Psoas muscle (tissue), 8 donors: Measurements from ENCODE around the gene KCNH6. TPM values are rescaled to one million over a fixed set of nuclear protein-coding genes. Genes with fewer than 3 reads are reported as not detected.

Experiments
- ATAC-seq, 4 donors: fragments of 200-7000 bp; cut with Tn5 transposase; one replicate each; pipeline ENCODE4 v1.9.1; 2020; ENCODE audit warnings: moderate library complexity in 3 of 4, mild to moderate bottlenecking in 2 of 4
- DNase-seq, 2 donors: peaks; one replicate each; pipeline ENCODE4 v3.0.0-alpha.2; 2020
- H3K27ac ChIP-seq: fragments of 200-600 bp; one replicate; pipeline ENCODE4 v1.8.0; 2022
- H3K27me3 ChIP-seq, 3 donors: fragments of 200-600 bp in 1 of 3; one replicate each; pipeline versions ENCODE4 v1.6.1 to v1.8.0; 2013 to 2022; ENCODE audit warnings: low read length in 2 of 3, mild to moderate bottlenecking in 2 of 3, moderate library complexity in 1 of 3; ENCODE audit not compliant: insufficient read depth in 3 of 3
- H3K36me3 ChIP-seq, 2 donors: fragments of 200-600 bp in 1 of 2; one replicate each; pipeline versions ENCODE4 v1.6.1 to v1.8.0; 2013 to 2022; ENCODE audit warnings: low read depth in 1 of 2, mild to moderate bottlenecking in 1 of 2, moderate library complexity in 1 of 2; ENCODE audit not compliant: insufficient read depth in 1 of 2
- H3K4me1 ChIP-seq: fragments of 200-600 bp; one replicate; pipeline ENCODE4 v1.8.0; 2022
- H3K4me3 ChIP-seq: fragments of 200-600 bp; one replicate; pipeline ENCODE4 v1.8.0; 2022; ENCODE audit warnings: mild to moderate bottlenecking
- H3K9me3 ChIP-seq: fragments of 200-600 bp; one replicate; pipeline ENCODE4 v1.8.0; 2022
- WGBS, 3 donors: extraction: QIAGEN DNeasy Blood & Tissue Kit; methylation state at CpG; one replicate each; pipeline versions ENCODE4 v1.1.6 to v1.1.7; 2013; 5-methylcytosine and 5-hydroxymethylcytosine counted together
- intact Hi-C, 2 donors: fragments of 100-400 bp; cut with DNase I; formaldehyde crosslinking; loops; one replicate each; pipeline versions ENCODE4 v1.11.0 to v1.14.2; 2022
- polyA plus RNA-seq, 3 donors: library from polyadenylated mRNA; stranded (reverse); fragments of 200-250 nt; gene quantifications; one replicate each; pipeline ENCODE4 v1.2.3, GENCODE V29; 2013
- total RNA-seq, 4 donors: library from RNA; stranded (reverse); fragmentation: NEBNext Ultra II Directional in 2 of 4; extraction: Animal tissue kit (Norgen Biotek cat#: 25700) in 2 of 4; gene quantifications; one replicate each; pipeline versions ENCODE4 v1.2.1 to v1.2.4, GENCODE V29; 2021 to 2023
- TF ChIP-seq, protein P1 (sequence below): fragments of 200-600 bp; IDR thresholded peaks from one replicate; pipeline ENCODE4 v1.8.0; 2022; ENCODE audit warnings: antibody characterized with exemption
- donor health status: healthy with polysubstance abuse.
- donor health status: DM: no; HTN: no; CAD: no; lungs with moderate emphysema.
- donor health status: Bipolar disorder and iron deficiency.
- donor health status: healthy.
- donor health status: DM: yes; HTN: yes; CAD: no.
- donor health status: DM: no; HTN: no; CAD: no.
- donor health status: DM: no; HTN: no; CAD: no.
- donor health status: DM: yes; HTN: yes; CAD: no.

Gene KCNH6
- total and polyA plus RNA-seq, 7 donors = not detected

GRCh38 chr17:63592797-63593196 lies 69.6 kb downstream of the KCNH6 start:
- WGBS, 3 donors = 67 to 75% (median 72%) methylated on average over 3 of the region's 3 CpGs
- no peak overlapping the region for H3K4me3 ChIP-seq
- DNase-seq (no peak), ATAC-seq (no peak)
- no peaks in the 10 kb centered on the region for H3K4me1 ChIP-seq
- TF ChIP-seq, protein P1, sequence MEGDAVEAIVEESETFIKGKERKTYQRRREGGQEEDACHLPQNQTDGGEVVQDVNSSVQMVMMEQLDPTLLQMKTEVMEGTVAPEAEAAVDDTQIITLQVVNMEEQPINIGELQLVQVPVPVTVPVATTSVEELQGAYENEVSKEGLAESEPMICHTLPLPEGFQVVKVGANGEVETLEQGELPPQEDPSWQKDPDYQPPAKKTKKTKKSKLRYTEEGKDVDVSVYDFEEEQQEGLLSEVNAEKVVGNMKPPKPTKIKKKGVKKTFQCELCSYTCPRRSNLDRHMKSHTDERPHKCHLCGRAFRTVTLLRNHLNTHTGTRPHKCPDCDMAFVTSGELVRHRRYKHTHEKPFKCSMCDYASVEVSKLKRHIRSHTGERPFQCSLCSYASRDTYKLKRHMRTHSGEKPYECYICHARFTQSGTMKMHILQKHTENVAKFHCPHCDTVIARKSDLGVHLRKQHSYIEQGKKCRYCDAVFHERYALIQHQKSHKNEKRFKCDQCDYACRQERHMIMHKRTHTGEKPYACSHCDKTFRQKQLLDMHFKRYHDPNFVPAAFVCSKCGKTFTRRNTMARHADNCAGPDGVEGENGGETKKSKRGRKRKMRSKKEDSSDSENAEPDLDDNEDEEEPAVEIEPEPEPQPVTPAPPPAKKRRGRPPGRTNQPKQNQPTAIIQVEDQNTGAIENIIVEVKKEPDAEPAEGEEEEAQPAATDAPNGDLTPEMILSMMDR = no peak
- H3K27ac ChIP-seq = no peak overlapping the region
- H3K9me3 ChIP-seq = no peaks in the 10 kb centered on the region
- intact Hi-C loops = no loop called here
- no peaks in the 10 kb centered on the region for H3K27me3 ChIP-seq
- H3K36me3 ChIP-seq = peaks cover 6 to 57% of the 10 kb centered on the region in 2 donors

DNA sequence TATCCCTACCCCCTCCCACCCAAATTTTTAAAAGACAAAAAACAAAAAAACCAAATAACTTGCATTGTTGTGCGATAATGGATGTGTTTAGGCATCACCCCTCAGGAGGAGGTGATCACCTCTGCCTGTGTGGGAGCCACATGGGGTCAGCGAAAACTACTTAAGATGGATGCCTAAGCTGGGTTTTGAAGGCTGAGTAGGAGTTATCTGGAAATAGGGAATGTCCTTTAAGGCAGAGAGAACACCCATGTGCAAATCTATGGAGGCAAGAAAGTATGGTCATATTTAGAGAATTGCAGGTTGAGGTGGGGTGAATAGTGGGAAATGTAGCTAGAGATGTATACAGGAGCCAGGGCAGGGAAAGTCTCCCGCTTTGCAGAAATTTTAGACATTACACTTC lies 72.0 kb downstream of the KCNH6 start:
- Histone ChIP-seq H3K4me3 (no peak overlapping the region), H3K27me3 (no peaks in the 10 kb centered on the region), H3K9me3 (no peaks in the 10 kb centered on the region), H3K4me1 (peaks cover 2% of the 10 kb centered on the region), H3K27ac (no peak overlapping the region), H3K36me3 (peaks cover 0 to 35% of the 10 kb centered on the region in 2 donors)
- no peak for ATAC-seq
- 95 to 98% (median 97%) methylated on average over 3 of the region's 3 CpGs for WGBS, 3 donors
- TF ChIP-seq, protein P1 = no peak
- intact Hi-C loops = loop anchor here in 1 of 2 donors (5.0 kb wide), 1 partner anchor 43 kb away; the partner anchor contains the start of gene DCAF7
- DNase-seq = no peak

Other genes starting within 250 kb of the KCNH6 start
- gene CYB561, start 77.1 kb upstream of the KCNH6 start, total RNA-seq = 1 to 10 TPM; 1.5 to 4.2 (median 2.5) TPM
- gene CYB561, start 77.1 kb upstream of the KCNH6 start, polyA plus RNA-seq = 1 to 10 TPM; 1.7 to 3.9 (median 2.9) TPM
- 10 to 100 TPM in 1 of 4 donors, 1 to 10 TPM in 3; 2.0 to 12.5 (median 4.5) TPM for gene ACE, start 46.3 kb upstream of the KCNH6 start, total RNA-seq
- 1 to 10 TPM in 2 of 3 donors, under 1 TPM in 1; 0.82 to 1.9 (median 1.8) TPM for gene ACE, start 46.3 kb upstream of the KCNH6 start, polyA plus RNA-seq
- gene DCAF7, start 27.1 kb downstream of the KCNH6 start, total RNA-seq = 10 to 100 TPM; 24.0 to 30.2 (median 27.6) TPM
- 10 to 100 TPM; 10.6 to 27.3 (median 21.7) TPM for gene DCAF7, start 27.1 kb downstream of the KCNH6 start, polyA plus RNA-seq
- gene TACO1, start 77.5 kb downstream of the KCNH6 start, total RNA-seq = 10 to 100 TPM; 28.6 to 45.5 (median 41.5) TPM
- gene TACO1, start 77.5 kb downstream of the KCNH6 start, polyA plus RNA-seq = 10 to 100 TPM; 41.0 to 49.5 (median 48.7) TPM
- gene MAP3K3, start 99.1 kb downstream of the KCNH6 start, total RNA-seq = 10 to 100 TPM; 19.7 to 27.4 (median 24.7) TPM
- gene MAP3K3, start 99.1 kb downstream of the KCNH6 start, polyA plus RNA-seq = 10 to 100 TPM in 2 of 3 donors, 1 to 10 TPM in 1; 8.3 to 22.1 (median 12.6) TPM
- 1 to 10 TPM; 2.1 to 4.4 (median 2.8) TPM for gene LIMD2, start 176.8 kb downstream of the KCNH6 start, total RNA-seq
- gene LIMD2, start 176.8 kb downstream of the KCNH6 start, polyA plus RNA-seq = 1 to 10 TPM in 2 of 3 donors, under 1 TPM in 1; 0.95 to 2.7 (median 2.2) TPM
- gene STRADA, start 218.4 kb downstream of the KCNH6 start, total RNA-seq = 10 to 100 TPM in 1 of 4 donors, 1 to 10 TPM in 3; 6.7 to 14.9 (median 8.3) TPM
- 10 to 100 TPM in 2 of 3 donors, 1 to 10 TPM in 1; 8.8 to 14.6 (median 12.5) TPM for gene STRADA, start 218.4 kb downstream of the KCNH6 start, polyA plus RNA-seq